ENCODE results near the gene INO80B.

GRCh38 chr2:74493546-74493945 lies 38.7 kb downstream of the INO80B start:
- TF ChIP-seq CTCF (conservative IDR thresholded peaks at IDR 0.05), result no peak
- no peak for TF ChIP-seq EZH2 (IDR thresholded peaks at IDR 0.05; ENCODE audit: low read depth)

Data from PC-9 (cell line).